SH-SY5Y (cell line): ENCODE measurements around the gene STK40.

Experiments
- GATA2 ChIP-seq: IDR thresholded peaks from 2 replicates; pipeline ENCODE4 v1.6.1; 2011; ENCODE audit warnings: mild to moderate bottlenecking, low read depth, low read length
- GATA3 ChIP-seq: IDR thresholded peaks from 2 replicates; pipeline ENCODE4 v1.6.1; 2011; ENCODE audit warnings: low read depth, mild to moderate bottlenecking, low read length, moderate library complexity

- no peak for TF ChIP-seq GATA3
- no peak for TF ChIP-seq GATA2
Observed at GRCh38 chr1:36303244-36303643, 82.5 kb downstream of the STK40 start.
